ENCODE data around the gene B2M. TPM values are rescaled to one million over a fixed set of nuclear protein-coding genes. Genes with fewer than 3 reads are reported as not detected.
"Not testable (repeated sequence)": the region's sequence is repeated elsewhere in the genome, so short reads cannot be mapped to it uniquely, and the experiment has no call there.

The B2M gene
- total RNA-seq, 3 donors from 2014 or later (not counting 1 experiment from before 2014, with no cell fraction given): 7,484 to 8,893 (median 7,665) TPM

DNA sequence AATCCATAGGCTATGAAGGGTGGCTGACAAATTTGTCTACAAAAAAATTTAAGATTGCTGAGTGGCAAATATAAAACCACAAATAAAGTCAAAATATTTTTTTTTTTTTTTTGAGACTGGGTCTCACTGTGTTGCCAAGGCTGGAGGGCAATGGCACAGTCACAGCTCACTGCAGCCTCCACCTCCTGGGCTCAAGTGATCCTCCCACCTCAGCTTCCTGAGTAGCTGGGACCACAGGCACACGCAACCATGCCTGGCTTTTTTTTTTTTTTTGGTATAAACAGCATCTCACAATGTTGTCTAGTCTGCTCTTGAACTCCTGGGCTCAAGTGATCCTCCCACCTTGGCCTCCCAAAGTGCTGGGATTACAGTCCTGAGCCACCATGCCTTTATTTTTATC lies 21.1 kb upstream of the B2M start:
- peaks cover 10% of the 10 kb centered on the region for H3K4me1 ChIP-seq (ENCODE audit: control insufficient read depth, insufficient read depth, low read length)
- H3K9me3 Mint-ChIP-seq; H3K9me3 ChIP-seq (ENCODE audit: control insufficient read depth, insufficient read depth, low read length); H3K4me3 Mint-ChIP-seq; H3K27me3 Mint-ChIP-seq (ENCODE audit: low read depth in 2 of 2); intact Hi-C loops (cut with micrococcal nuclease); H3K27ac ChIP-seq (ENCODE audit: low read length); H3K36me3 ChIP-seq (ENCODE audit: control insufficient read depth, insufficient read depth, low read length); H3K4me3 ChIP-seq (ENCODE audit: low read length); H3K27me3 ChIP-seq (ENCODE audit: control insufficient read depth, insufficient read depth, low read length): not testable (repeated sequence)
- H3K4me1 Mint-ChIP-seq: peaks cover 36 to 38% of the 10 kb centered on the region in 2 donors
- peak overlapping the region in 1 of 2 donors; percentile 67 for H3K27ac Mint-ChIP-seq
- ATAC-seq (peak in 2 of 3 donors; percentile 35 to 47), DNase-seq (peak in 1 of 2 donors; percentile 47)
- WGBS (ENCODE audit: insufficient coverage): 8% methylated on average over 1 of the region's 1 CpG
- H3K36me3 Mint-ChIP-seq: peaks cover 27% of the 10 kb centered on the region

DNA sequence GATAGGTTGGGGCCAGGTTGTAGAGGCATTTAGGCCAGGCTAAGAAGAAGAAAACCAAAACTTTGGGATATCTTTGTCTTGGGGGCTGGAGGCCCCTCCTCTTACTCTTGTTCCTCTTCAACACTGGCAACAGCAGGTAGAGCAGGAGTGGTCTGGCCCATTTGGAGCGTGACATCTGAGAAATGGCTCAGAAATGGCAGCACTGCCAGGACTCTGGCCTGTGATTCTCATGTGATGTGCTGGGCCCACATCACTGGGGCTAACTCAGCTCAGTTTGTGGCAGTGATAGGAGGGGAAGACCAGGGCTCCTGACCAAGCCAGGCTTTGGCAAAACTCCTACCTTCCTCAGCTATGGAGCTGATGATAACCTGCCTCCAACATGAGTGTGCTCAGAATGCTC lies 18.7 kb upstream of the B2M start:
- Histone ChIP-seq H3K27me3 (ENCODE audit: control insufficient read depth, insufficient read depth, low read length) (no peaks in the 10 kb centered on the region), H3K4me1 (ENCODE audit: control insufficient read depth, insufficient read depth, low read length) (peaks cover 7% of the 10 kb centered on the region), H3K27ac (ENCODE audit: low read length) (no peak overlapping the region), H3K9me3 (ENCODE audit: control insufficient read depth, insufficient read depth, low read length) (peaks cover 2% of the 10 kb centered on the region), H3K4me3 (ENCODE audit: low read length) (no peak overlapping the region), H3K36me3 (ENCODE audit: control insufficient read depth, insufficient read depth, low read length) (no peaks in the 10 kb centered on the region)
- intact Hi-C loops (cut with micrococcal nuclease): no loop called here
- Mint-ChIP-seq H3K9me3 (no peaks in the 10 kb centered on the region), H3K4me1 (peaks cover 25 to 28% of the 10 kb centered on the region in 2 donors), H3K27me3 (ENCODE audit: low read depth in 2 of 2) (no peaks in the 10 kb centered on the region), H3K4me3 (no peak overlapping the region), H3K36me3 (peaks cover 10% of the 10 kb centered on the region), H3K27ac (no peak overlapping the region)
- WGBS (ENCODE audit: insufficient coverage): 100% methylated on average over 1 of the region's 1 CpG
- no peak for ATAC-seq
- TF ChIP-seq, protein P1, sequence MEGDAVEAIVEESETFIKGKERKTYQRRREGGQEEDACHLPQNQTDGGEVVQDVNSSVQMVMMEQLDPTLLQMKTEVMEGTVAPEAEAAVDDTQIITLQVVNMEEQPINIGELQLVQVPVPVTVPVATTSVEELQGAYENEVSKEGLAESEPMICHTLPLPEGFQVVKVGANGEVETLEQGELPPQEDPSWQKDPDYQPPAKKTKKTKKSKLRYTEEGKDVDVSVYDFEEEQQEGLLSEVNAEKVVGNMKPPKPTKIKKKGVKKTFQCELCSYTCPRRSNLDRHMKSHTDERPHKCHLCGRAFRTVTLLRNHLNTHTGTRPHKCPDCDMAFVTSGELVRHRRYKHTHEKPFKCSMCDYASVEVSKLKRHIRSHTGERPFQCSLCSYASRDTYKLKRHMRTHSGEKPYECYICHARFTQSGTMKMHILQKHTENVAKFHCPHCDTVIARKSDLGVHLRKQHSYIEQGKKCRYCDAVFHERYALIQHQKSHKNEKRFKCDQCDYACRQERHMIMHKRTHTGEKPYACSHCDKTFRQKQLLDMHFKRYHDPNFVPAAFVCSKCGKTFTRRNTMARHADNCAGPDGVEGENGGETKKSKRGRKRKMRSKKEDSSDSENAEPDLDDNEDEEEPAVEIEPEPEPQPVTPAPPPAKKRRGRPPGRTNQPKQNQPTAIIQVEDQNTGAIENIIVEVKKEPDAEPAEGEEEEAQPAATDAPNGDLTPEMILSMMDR (IDR thresholded peaks at IDR 0.05): no peak
- no peak for DNase-seq

DNA sequence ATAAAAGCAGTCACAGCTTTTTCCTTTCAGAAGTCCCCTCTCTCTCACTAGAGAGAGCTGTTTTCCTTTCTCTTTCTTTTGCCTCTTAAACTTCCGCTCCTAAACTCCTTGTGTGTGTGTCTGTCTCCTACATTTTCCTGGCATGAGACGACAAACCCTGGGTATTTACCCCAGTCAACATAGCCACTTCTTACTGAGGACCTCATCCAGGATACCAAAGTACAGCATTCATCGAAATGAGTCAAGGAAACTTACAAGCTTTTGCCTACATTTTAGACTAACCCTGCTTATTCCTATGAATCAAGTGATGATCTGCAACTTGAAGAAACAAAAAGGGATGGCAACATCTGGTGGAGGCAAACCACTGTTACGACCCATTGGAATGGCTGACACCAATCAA lies 16.9 kb upstream of the B2M start:
- no peaks in the 10 kb centered on the region for H3K9me3 Mint-ChIP-seq
- Histone ChIP-seq H3K9me3 (ENCODE audit: control insufficient read depth, insufficient read depth, low read length) (no peaks in the 10 kb centered on the region), H3K27ac (ENCODE audit: low read length) (no peak overlapping the region), H3K4me1 (ENCODE audit: control insufficient read depth, insufficient read depth, low read length) (peaks cover 7% of the 10 kb centered on the region), H3K27me3 (ENCODE audit: control insufficient read depth, insufficient read depth, low read length) (no peaks in the 10 kb centered on the region), H3K36me3 (ENCODE audit: control insufficient read depth, insufficient read depth, low read length) (no peaks in the 10 kb centered on the region), H3K4me3 (ENCODE audit: low read length) (no peak overlapping the region)
- intact Hi-C loops (cut with micrococcal nuclease): no loop called here
- TF ChIP-seq, protein P1 (IDR thresholded peaks at IDR 0.05): no peak
- ATAC-seq (no peak), DNase-seq (no peak)
- H3K36me3 Mint-ChIP-seq: no peaks in the 10 kb centered on the region
- 97% methylated on average over 4 of the region's 4 CpGs for WGBS (ENCODE audit: insufficient coverage)
- H3K4me1 Mint-ChIP-seq: peaks cover 17 to 21% of the 10 kb centered on the region in 2 donors
- no peak overlapping the region for H3K4me3 Mint-ChIP-seq
- H3K27me3 Mint-ChIP-seq (ENCODE audit: low read depth in 2 of 2): no peaks in the 10 kb centered on the region
- H3K27ac Mint-ChIP-seq: no peak overlapping the region

DNA sequence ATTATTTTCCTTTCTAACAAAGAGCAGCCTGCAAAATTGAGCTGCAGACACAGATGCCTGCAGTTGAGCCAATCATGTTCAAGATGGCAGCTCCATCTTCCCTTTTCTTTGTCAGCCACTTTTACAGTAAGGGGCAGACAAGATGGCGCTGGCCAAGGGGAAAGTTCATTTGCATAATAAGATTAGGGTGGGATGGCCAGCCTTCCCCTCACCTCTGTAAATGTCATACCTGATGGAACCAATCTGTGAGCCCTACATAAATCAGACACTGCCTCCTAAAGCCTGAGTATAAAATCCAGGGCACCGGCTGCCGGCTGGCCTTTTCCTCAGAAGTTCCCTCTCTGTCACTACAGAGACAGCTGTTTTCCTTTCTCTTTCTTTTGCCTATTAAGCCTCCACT lies 16.0 kb upstream of the B2M start:
- Histone ChIP-seq H3K4me3 (ENCODE audit: low read length) (no peak overlapping the region), H3K9me3 (ENCODE audit: control insufficient read depth, insufficient read depth, low read length) (no peaks in the 10 kb centered on the region), H3K27ac (ENCODE audit: low read length) (no peak overlapping the region), H3K36me3 (ENCODE audit: control insufficient read depth, insufficient read depth, low read length) (no peaks in the 10 kb centered on the region), H3K4me1 (ENCODE audit: control insufficient read depth, insufficient read depth, low read length) (peaks cover 3% of the 10 kb centered on the region), H3K27me3 (ENCODE audit: control insufficient read depth, insufficient read depth, low read length) (no peaks in the 10 kb centered on the region)
- H3K36me3 Mint-ChIP-seq: no peaks in the 10 kb centered on the region
- WGBS (ENCODE audit: insufficient coverage): 97% methylated on average over 2 of the region's 3 CpGs
- TF ChIP-seq, protein P1 (IDR thresholded peaks at IDR 0.05): no peak
- peaks cover 17 to 21% of the 10 kb centered on the region in 2 donors for H3K4me1 Mint-ChIP-seq
- peak overlapping the region in 1 of 2 donors; percentile 37 for H3K27ac Mint-ChIP-seq
- H3K27me3 Mint-ChIP-seq (ENCODE audit: low read depth in 2 of 2): no peaks in the 10 kb centered on the region
- ATAC-seq: no peak
- intact Hi-C loops (cut with micrococcal nuclease): no loop called here
- DNase-seq: no peak
- H3K4me3 Mint-ChIP-seq: no peak overlapping the region
- no peaks in the 10 kb centered on the region for H3K9me3 Mint-ChIP-seq
